ENCODE results near the gene ANKRD53.

ANKRD53 gene

DNA sequence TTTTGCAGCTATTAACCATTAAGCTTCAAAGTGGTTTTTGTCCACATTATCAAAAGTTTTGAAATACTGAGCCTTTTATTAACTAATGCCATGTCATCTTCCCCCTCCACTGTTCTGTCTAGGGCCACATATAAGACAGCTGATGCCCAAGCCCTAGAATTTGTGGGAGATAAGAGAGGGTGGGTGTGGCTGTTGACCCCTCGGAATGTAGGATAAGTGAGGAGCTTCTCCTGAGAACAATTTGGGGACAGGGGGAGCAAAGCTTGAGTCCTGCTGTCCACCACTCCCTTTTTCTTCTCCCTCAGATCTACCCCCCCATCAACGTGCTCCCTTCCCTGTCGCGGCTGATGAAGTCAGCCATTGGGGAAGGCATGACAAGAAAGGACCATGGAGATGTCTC is 14.3 kb upstream of the ANKRD53 start:
- H3K4me3 ChIP-seq (ENCODE audit: low read depth, low read length): no peak overlapping the region
- TF ChIP-seq, protein P1, sequence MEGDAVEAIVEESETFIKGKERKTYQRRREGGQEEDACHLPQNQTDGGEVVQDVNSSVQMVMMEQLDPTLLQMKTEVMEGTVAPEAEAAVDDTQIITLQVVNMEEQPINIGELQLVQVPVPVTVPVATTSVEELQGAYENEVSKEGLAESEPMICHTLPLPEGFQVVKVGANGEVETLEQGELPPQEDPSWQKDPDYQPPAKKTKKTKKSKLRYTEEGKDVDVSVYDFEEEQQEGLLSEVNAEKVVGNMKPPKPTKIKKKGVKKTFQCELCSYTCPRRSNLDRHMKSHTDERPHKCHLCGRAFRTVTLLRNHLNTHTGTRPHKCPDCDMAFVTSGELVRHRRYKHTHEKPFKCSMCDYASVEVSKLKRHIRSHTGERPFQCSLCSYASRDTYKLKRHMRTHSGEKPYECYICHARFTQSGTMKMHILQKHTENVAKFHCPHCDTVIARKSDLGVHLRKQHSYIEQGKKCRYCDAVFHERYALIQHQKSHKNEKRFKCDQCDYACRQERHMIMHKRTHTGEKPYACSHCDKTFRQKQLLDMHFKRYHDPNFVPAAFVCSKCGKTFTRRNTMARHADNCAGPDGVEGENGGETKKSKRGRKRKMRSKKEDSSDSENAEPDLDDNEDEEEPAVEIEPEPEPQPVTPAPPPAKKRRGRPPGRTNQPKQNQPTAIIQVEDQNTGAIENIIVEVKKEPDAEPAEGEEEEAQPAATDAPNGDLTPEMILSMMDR (IDR thresholded peaks at IDR 0.05; ENCODE audit: low read depth, low read length): no peak

DNA sequence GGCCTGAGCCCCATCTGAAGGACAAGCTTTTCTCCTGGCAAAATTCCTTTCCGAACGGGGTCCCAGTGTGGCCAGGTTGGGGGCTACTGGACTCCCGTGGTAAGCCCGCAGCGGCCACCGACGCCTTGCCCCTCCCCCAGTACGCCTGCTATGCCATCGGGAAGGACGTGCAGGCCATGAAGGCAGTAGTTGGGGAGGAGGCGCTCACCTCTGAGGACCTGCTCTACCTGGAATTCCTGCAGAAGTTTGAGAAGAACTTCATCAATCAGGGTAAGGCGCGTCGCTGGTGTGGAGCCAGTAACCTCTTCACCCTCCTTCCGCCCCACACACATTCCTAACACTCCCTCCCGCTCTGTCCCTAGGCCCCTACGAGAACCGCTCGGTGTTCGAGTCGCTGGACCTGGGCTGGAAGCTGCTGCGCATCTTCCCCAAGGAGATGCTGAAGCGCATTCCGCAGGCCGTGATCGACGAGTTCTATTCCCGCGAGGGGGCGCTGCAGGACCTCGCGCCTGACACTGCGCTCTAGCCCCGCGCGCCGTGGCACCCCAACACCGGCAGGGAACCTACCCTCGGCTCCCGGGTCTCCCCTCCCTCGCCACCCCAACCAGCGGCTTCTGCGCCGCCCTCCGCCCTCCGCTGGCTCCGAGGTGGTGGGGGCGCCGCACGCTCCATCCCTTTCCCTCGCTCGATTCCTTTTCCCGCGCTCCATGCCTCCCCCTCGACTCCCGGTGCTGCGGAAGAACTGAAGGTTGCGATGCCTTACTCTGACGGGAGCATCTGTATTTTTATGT is 13.6 kb upstream of the ANKRD53 start:
- peak overlapping the region; percentile 62 for H3K4me3 ChIP-seq (ENCODE audit: low read depth, low read length)
- TF ChIP-seq, protein P1 (IDR thresholded peaks at IDR 0.05; ENCODE audit: low read depth, low read length): peak; percentile 79

DNA sequence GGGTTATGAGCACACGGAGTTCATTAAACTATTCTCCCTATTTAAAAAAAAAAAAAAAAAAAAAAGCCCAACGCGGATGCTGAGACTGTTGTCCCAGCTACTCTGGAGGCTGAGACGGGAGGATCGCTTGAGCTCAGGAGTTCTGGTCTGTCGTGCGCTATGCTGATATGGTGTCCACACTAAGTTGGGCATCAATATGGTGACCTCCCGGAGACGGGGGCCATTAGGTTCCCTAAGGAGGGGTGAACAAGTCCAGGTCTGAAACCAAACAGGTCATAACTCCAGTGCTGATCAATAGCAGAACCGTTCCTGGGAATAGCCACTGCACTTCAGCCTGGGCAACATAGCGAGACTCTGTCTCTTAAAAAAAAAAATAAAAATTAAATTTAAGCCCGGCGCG is 12.9 kb upstream of the ANKRD53 start:
- peak overlapping the region; percentile 62 for H3K4me3 ChIP-seq (ENCODE audit: low read depth, low read length)
- TF ChIP-seq, protein P1 (IDR thresholded peaks at IDR 0.05; ENCODE audit: low read depth, low read length): no peak

DNA sequence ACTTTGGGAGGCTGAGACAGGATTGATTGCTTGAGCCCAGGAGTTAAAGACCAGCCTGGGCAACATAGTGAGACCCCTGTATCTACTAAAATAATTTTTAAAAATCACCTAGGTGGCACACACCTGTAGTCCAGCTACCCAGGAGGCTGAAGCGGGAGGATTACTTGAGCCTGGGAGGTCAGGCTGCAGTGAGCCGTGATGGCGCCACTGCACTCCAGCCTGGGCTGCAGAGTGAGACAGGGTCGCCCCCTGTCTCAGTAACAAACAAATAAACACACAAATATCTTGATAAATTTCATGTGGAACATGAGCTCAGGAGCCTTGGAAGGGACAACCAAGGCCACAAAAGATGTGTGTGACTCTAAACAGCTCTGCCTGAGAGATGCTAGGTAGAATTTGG is 11.7 kb upstream of the ANKRD53 start:
- no peak overlapping the region for H3K4me3 ChIP-seq (ENCODE audit: low read depth, low read length)
- TF ChIP-seq, protein P1 (IDR thresholded peaks at IDR 0.05; ENCODE audit: low read depth, low read length): no peak

DNA sequence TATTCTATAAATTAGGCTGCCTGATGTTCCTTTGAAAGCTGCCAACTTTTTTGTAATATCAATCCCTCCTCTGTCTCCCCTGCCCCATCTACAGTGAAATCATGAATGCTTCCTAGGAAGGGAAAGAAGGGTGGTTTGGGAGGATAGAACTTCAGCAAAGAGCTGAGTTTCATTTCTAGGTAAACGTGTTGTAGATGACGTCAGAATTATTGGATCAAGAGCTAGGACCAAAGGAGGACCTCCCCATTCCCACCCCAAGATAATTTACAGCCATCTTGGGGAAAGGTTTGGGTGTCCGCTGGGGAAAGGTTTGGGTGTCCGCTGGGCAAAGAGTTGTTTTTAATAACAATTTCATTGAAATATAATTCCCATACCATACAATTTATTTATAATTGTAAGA is 11.2 kb upstream of the ANKRD53 start:
- no peak overlapping the region for H3K4me3 ChIP-seq (ENCODE audit: low read depth, low read length)
- TF ChIP-seq, protein P1 (IDR thresholded peaks at IDR 0.05; ENCODE audit: low read depth, low read length): no peak

DNA sequence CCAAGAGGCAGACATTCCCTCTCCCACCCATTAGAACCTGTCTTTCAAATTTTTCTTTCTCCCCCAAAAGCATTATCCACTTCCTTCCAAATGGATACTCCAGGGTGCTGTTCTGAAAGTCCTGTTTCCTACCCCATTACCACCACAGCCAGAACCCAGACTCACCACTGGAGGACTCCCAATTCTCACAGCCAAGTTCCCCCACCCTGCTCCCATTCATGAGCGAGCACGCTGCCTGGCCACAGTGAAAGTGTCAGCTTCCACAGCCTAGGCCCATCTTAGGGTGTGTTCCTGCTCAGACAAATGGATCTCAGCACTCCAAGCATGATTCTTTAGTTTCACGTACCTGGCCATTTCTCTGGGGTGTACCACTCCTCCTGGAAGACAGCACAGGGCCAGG is 3.8 kb upstream of the ANKRD53 start:
- H3K4me3 ChIP-seq (ENCODE audit: low read depth, low read length): no peak overlapping the region
- TF ChIP-seq, protein P1 (IDR thresholded peaks at IDR 0.05; ENCODE audit: low read depth, low read length): no peak

DNA sequence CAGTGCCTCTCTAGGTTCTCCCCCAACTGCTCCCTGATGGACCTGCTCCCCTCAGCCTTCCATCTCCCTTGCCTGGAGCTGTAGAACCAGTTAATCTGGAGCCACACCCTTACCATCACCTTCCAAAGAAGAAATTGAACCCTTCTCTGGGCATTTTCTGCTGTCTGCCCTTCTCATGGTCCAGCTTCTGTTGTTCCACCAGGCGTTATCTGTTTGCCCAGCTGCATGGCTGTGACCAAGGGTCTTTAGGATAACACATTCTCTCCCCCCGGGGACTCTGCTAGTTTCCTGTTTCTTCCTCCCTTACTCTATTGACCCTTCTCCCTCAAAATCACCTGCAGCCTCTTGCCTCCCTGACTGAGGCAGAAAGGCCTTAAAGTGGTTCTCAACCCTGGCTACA is 3.2 kb upstream of the ANKRD53 start:
- no peak overlapping the region for H3K4me3 ChIP-seq (ENCODE audit: low read depth, low read length)
- TF ChIP-seq, protein P1 (IDR thresholded peaks at IDR 0.05; ENCODE audit: low read depth, low read length): no peak

All from WI38 (cell line).